Measurements from ENCODE around the gene UBD.

The UBD gene

GRCh38 chr6:29559524-29560287 lies at the start of gene UBD:
Gene UBD, minus strand, starts transcription at chr6:29559732. Its CDS starts 31 bp downstream, at chr6:29559701.
- no peak for DNase-seq (ENCODE audit: low spot score)
- FAIRE-seq, result no peak

- FAIRE-seq (no peak), DNase-seq (ENCODE audit: low spot score) (no peak)
Observed at GRCh38 chr6:29608131-29608530, 48.6 kb upstream of the UBD start.

- no peak for DNase-seq (ENCODE audit: low spot score)
- FAIRE-seq, result no peak
Observed at GRCh38 chr6:29603930-29604329, 44.4 kb upstream of the UBD start.

GRCh38 chr6:29603456-29603855 lies 43.9 kb upstream of the UBD start:
- FAIRE-seq, result no peak
- no peak for DNase-seq (ENCODE audit: low spot score)

DNA sequence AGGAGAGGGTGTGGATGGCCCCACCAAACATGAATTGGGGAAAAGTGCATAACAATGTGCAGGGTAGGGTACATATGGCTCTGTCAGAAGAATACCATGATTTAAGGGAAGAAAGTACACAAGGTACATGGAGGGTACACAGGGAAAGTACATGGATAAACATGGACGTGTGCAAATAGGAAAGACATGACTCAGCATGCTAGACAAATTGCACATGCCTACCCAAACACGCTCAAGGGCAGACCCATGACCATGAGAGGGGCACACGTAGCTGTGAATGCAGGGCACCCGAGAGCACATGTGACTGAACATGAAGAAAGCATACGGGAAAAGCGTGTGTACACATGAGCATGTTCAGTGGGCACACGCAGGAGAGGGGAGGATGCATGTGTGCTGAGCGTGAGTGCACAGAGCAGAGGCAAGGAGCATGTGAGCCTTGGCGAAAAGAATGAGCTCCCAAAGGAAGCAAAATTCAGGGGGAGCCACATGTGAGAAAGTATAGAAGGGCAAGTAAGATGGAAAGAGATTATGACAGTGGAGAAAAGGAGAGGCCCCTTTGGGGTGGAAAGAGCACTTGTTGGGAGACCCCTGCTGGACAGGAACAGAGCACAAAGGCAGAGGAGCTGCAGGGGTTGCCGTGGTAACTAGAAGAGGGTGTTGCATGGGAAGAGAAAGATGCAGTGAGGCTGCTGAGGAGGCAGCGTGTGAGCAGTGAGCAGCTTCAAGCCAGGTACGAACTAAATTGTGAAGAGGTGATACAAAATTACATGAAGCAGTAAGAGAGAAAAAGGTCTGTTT lies 43.2 kb upstream of the UBD start:
- no peak for FAIRE-seq
- peak; percentile 6 for DNase-seq (ENCODE audit: low spot score)

DNA sequence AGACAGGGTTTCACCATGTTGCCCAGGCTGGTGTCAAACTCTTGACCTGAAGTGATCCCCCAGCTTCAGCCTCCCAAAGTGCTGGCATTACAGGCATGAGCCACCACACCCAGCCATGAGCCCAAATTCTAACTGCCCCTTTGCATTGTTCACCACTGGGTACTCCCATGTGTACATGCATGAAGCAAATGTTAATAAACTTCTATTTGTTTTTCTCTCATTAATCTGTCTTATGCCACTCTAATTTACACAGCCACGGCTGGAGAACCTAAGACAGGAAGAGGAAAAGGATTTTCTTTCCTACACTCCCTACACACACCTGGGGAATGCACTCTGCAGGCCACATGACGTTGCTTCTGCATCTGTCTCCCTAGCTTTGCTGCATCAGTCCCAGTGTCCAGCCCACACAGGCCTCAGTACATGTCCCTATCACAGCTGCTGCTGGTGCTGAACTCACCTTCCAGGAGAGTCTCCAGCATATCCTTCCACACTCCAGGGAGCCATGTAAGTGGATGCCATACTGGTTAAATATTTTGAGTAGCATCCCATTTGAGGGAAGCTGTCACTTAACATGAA lies 38.7 kb upstream of the UBD start:
- no peak for FAIRE-seq
- no peak for DNase-seq (ENCODE audit: low spot score)

GRCh38 chr6:29597184-29597583 lies 37.7 kb upstream of the UBD start:
- no peak for DNase-seq (ENCODE audit: low spot score)
- FAIRE-seq, result no peak

- FAIRE-seq (no peak), DNase-seq (ENCODE audit: low spot score) (no peak)
Observed at GRCh38 chr6:29596381-29596900, 36.9 kb upstream of the UBD start.

DNA sequence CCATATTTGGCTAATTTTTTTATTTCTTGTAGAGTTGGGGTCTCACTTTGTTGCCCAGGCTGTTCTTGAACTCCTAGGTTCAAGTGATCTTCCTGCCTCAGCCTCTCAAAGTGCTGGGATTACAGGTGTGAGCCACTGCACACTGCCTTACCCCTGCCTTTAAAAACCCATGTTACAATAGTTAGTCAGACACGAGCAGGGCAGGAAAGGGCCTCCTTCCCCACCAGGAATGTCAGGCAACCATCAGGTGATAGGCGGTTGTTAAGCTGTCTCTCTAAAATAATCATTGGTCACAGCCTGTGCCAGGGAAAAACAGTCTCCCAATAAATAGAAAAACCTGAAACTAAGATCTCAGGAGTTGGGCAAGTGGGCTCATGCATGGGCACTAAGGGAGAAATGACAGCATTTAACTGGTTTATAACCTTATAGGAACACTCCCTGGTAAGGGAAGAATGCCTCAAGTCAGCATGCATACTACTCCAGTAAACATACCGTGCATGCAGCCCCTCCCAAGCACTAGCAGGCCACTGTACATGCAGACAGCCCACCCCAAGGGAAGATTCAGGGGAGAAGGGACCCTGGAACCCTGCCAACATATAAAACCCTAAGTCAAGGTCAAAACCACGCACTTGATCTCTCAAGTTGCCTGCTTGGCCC lies 33.8 kb upstream of the UBD start:
- DNase-seq (ENCODE audit: low spot score), result no peak

DNA sequence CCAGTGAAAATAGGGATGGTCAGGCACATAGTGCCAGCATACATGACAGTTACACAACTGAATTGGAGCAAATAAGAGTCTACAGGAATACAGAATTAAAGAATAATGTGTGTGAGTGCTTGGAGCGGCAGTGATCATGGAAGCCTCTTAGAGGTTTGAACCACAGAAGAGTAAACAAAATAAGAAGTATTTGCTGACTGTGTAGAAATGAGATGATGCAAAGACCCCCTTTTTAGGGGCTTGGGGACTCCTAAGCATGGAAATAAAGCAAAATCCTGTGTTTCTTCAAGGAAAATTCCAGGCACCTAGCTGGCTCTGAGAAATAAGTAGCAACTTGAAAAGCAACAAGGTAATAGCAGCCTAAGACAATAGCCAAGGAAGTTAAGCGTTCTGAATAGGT lies 32.1 kb upstream of the UBD start:
- DNase-seq (ENCODE audit: low spot score), result no peak
- no peak for FAIRE-seq

More for the DNA sequence above, 33.8 kb upstream of the UBD start:
- FAIRE-seq, result no peak

DNA sequence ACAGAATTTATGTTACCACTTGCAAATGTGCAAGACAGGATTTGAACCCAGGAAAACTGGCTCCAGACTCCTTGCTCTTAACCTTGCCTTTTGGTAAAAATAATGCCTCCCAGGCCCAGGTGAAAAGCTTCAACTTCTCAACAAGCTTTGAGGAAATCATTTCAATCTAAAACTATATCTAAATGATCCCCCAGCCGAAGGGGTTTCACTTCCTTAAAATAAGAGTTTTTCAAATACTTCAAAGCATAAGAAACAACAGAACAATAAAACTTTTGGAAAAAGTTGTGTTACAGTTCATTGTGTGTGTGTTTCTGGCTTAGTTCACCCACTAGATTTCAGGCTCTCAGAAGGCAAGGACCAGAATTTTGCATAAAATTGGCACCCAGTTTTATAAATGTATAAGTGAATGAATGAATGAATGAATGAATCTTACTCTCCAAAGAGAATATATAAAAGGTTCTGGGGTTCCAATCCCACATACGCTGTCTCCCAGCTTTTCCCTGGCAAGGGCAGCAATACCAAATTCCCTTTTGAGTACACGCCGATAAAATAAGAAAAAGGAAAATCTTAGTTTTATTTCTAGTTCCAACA lies 30.8 kb upstream of the UBD start:
- FAIRE-seq, result no peak
- DNase-seq (ENCODE audit: low spot score), result no peak

DNA sequence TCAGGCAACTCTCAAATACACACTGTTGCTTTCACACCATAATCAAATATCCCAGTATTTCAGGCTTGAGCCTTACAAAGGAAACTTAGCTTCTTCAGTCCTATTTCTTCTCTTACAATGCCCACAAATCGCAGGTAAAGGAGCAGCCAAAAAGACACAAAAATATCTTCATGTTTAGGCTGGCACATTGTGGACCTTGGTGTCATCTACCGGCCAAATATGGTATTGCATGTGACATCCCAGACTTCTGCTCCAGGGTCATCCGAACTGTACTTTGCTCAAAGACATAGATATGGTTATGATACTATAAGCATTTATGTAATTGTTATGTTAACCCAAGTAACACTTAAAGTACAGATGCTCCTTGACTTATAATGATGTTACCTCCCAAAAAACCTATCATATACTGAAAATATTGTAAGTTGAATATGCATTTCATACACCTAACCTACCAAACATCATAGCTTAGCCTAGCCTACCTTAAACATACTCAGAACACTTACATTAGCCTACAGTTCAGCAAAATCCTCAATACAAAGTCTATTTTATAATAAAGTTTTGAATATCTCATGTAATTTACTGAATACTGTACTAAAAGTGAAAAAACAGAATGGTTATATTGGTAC lies 30.0 kb upstream of the UBD start:
- FAIRE-seq (peak; percentile 24), DNase-seq (ENCODE audit: low spot score) (peak; percentile 25)

- DNase-seq (ENCODE audit: low spot score) (no peak), FAIRE-seq (no peak)
Observed at GRCh38 chr6:29584821-29585220, 25.3 kb upstream of the UBD start, which contains the start of gene OR2H2. Gene OR2H2, plus strand, starts transcription at chr6:29585121. Its CDS starts 2,824 bp downstream, at chr6:29587945.

DNA sequence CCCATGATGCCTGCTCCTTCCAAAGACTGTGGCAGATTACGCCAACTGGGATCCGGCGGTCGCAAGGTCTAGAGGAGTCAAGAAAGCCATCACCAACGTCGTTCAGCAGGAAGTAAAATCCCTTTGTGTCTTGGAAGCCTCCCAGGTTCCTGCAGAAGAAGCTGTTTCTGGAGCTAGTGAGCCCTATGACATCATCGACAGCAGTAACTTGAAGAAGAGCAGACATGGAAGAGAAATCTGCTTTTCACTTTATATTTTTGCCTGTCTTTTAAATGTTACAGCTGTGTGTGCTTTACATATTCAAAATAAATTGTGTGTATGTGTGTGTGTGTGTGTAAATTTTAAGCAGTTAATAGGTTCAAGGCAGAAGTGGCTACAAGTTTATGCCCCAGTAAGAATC lies 18.0 kb upstream of the UBD start:
- DNase-seq (ENCODE audit: low spot score), result no peak
- no peak for FAIRE-seq

- FAIRE-seq (no peak), DNase-seq (ENCODE audit: low spot score) (no peak)
Observed at GRCh38 chr6:29576056-29576455, 16.5 kb upstream of the UBD start.

GRCh38 chr6:29567991-29568390 lies 8.5 kb upstream of the UBD start:
- FAIRE-seq (no peak), DNase-seq (ENCODE audit: low spot score) (no peak)

DNA sequence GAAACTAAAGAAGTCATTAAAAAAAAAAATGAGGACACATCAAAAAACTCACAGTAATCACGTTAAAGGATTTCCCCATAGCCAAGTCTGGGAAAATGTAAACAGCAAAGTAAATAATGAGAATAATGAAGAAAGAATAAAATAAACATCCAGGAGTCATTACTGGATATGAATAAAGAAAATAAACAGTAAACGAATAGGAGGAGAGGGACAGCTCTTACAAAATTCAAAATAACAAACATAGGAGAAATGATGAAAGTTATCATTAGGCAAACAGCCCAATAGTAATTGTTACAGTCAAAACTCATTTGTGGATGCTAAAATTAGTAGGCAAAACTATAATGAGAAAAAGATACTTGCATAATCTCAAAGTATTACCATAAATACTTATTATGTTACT lies 8.0 kb upstream of the UBD start:
- DNase-seq (ENCODE audit: low spot score), result no peak

DNA sequence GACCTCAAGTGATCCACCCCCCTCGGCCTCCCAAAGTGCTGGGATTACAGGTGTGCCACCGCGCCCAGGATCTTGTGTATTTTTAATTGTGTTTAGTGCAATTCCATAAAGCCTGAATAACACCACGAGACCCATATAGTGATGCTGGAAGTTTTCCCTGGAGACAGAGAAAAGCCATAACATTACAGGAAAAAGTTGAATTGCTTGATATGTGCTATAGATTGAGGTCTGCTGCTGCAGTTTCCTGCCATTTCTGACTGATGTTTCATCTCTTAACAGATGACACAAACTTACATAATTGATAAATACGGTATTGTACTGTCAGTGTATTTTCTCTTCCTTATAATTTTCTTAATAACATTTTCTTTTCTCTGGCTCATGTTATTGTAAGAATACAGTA lies 7.3 kb upstream of the UBD start:
- DNase-seq (ENCODE audit: low spot score) (no peak), FAIRE-seq (no peak)

More for the DNA sequence above, 8.0 kb upstream of the UBD start:
- FAIRE-seq, result no peak

- DNase-seq (ENCODE audit: low spot score) (no peak), FAIRE-seq (no peak)
Observed at GRCh38 chr6:29564875-29565274, 5.3 kb upstream of the UBD start.

GRCh38 chr6:29563435-29563965 lies 4.0 kb upstream of the UBD start:
- FAIRE-seq (no peak), DNase-seq (ENCODE audit: low spot score) (no peak)
